Measurements from ENCODE around the gene PKP3. TPM values are rescaled to one million over a fixed set of nuclear protein-coding genes. Genes with fewer than 3 reads are reported as not detected.
"Not testable (repeated sequence)": the region's sequence is repeated elsewhere in the genome, so short reads cannot be mapped to it uniquely, and the experiment has no call there.

The PKP3 gene
- total RNA-seq, 2 experiments from 2014 or later, result not detected

GRCh38 chr11:385594-386351 lies 8.2 kb upstream of the PKP3 start:
- H3K27me3 Mint-ChIP-seq (ENCODE audit: low read depth), result peaks cover 3% of the 10 kb centered on the region
- H3K4me1 Mint-ChIP-seq (ENCODE audit: low read depth), result peaks cover 2% of the 10 kb centered on the region
- H3K4me3 Mint-ChIP-seq, result no peak overlapping the region
- H3K27ac Mint-ChIP-seq, result no peak overlapping the region
- CTCF ChIA-PET, result no interaction called here
- DNase-seq, result no peak
- intact Hi-C loops (cut with micrococcal nuclease), result no loop called here
- H3K9me3 Mint-ChIP-seq, result peaks cover 8% of the 10 kb centered on the region
- no peaks in the 10 kb centered on the region for H3K36me3 Mint-ChIP-seq (ENCODE audit: low read depth)

- Mint-ChIP-seq H3K4me3 (no peak overlapping the region), H3K4me1 (ENCODE audit: low read depth) (peaks cover 2% of the 10 kb centered on the region), H3K27me3 (ENCODE audit: low read depth) (peaks cover 3% of the 10 kb centered on the region), H3K36me3 (ENCODE audit: low read depth) (no peaks in the 10 kb centered on the region), H3K27ac (no peak overlapping the region), H3K9me3 (peaks cover 8% of the 10 kb centered on the region)
- no peak for DNase-seq
- intact Hi-C loops (cut with micrococcal nuclease), result no loop called here
- CTCF ChIA-PET, result no interaction called here
Observed at GRCh38 chr11:386483-386882, 7.5 kb upstream of the PKP3 start.

- intact Hi-C loops (cut with micrococcal nuclease), result no loop called here
- H3K36me3 Mint-ChIP-seq (ENCODE audit: low read depth), result no peaks in the 10 kb centered on the region
- no peak overlapping the region for H3K27ac Mint-ChIP-seq
- DNase-seq, result no peak
- peaks cover 8% of the 10 kb centered on the region for H3K9me3 Mint-ChIP-seq
- no peaks in the 10 kb centered on the region for H3K27me3 Mint-ChIP-seq (ENCODE audit: low read depth)
- H3K4me1 Mint-ChIP-seq (ENCODE audit: low read depth), result no peaks in the 10 kb centered on the region
- CTCF ChIA-PET, result interaction anchor here (1.2 kb wide), 1 partner anchor 10 kb away, joined by 3 read pairs; no protein-coding TSS in a partner anchor
- H3K4me3 Mint-ChIP-seq, result no peak overlapping the region
Observed at GRCh38 chr11:387193-387793, 6.7 kb upstream of the PKP3 start.

GRCh38 chr11:389369-389768 lies 4.6 kb upstream of the PKP3 start:
- CTCF ChIA-PET, result not testable (repeated sequence)

GRCh38 chr11:390175-390574 lies 3.8 kb upstream of the PKP3 start:
- Mint-ChIP-seq H3K36me3 (ENCODE audit: low read depth) (no peaks in the 10 kb centered on the region), H3K4me1 (ENCODE audit: low read depth) (no peaks in the 10 kb centered on the region), H3K9me3 (peaks cover 8% of the 10 kb centered on the region), H3K27me3 (ENCODE audit: low read depth) (no peaks in the 10 kb centered on the region), H3K4me3 (no peak overlapping the region), H3K27ac (no peak overlapping the region)
- CTCF ChIA-PET, result no interaction called here
- intact Hi-C loops (cut with micrococcal nuclease), result no loop called here
- DNase-seq, result no peak

More at GRCh38 chr11:389369-389768, 4.6 kb upstream of the PKP3 start:
- H3K4me1 Mint-ChIP-seq (ENCODE audit: low read depth); DNase-seq; intact Hi-C loops (cut with micrococcal nuclease); H3K27me3 Mint-ChIP-seq (ENCODE audit: low read depth); H3K4me3 Mint-ChIP-seq; H3K36me3 Mint-ChIP-seq (ENCODE audit: low read depth); H3K9me3 Mint-ChIP-seq; H3K27ac Mint-ChIP-seq: not testable (repeated sequence)

- CTCF ChIA-PET, result interaction anchor here (0.6 kb wide), 1 partner anchor 28 kb away, joined by 4 read pairs; no protein-coding TSS in a partner anchor
- H3K27me3 Mint-ChIP-seq (ENCODE audit: low read depth), result no peaks in the 10 kb centered on the region
Observed at GRCh38 chr11:391117-392017, 2.6 kb upstream of the PKP3 start.

GRCh38 chr11:392102-392777 lies 1.8 kb upstream of the PKP3 start:
- CTCF ChIA-PET, result interaction anchor here (0.6 kb wide), 1 partner anchor 29 kb away, joined by 4 read pairs; no protein-coding TSS in a partner anchor
- Mint-ChIP-seq H3K9me3 (peaks cover 2% of the 10 kb centered on the region), H3K27ac (no peak overlapping the region), H3K27me3 (ENCODE audit: low read depth) (no peaks in the 10 kb centered on the region), H3K4me1 (ENCODE audit: low read depth) (no peaks in the 10 kb centered on the region), H3K36me3 (ENCODE audit: low read depth) (no peaks in the 10 kb centered on the region), H3K4me3 (no peak overlapping the region)
- intact Hi-C loops (cut with micrococcal nuclease), result no loop called here
- DNase-seq, result no peak

More at GRCh38 chr11:391117-392017, 2.6 kb upstream of the PKP3 start:
- no peaks in the 10 kb centered on the region for H3K4me1 Mint-ChIP-seq (ENCODE audit: low read depth)
- H3K27ac Mint-ChIP-seq, result no peak overlapping the region
- peaks cover 8% of the 10 kb centered on the region for H3K9me3 Mint-ChIP-seq
- H3K4me3 Mint-ChIP-seq, result no peak overlapping the region
- no peak for DNase-seq
- intact Hi-C loops (cut with micrococcal nuclease), result no loop called here
- H3K36me3 Mint-ChIP-seq (ENCODE audit: low read depth), result no peaks in the 10 kb centered on the region

- no peak for DNase-seq
- no peaks in the 10 kb centered on the region for H3K9me3 Mint-ChIP-seq
- H3K36me3 Mint-ChIP-seq (ENCODE audit: low read depth), result no peaks in the 10 kb centered on the region
- H3K27me3 Mint-ChIP-seq (ENCODE audit: low read depth), result no peaks in the 10 kb centered on the region
- CTCF ChIA-PET, result no interaction called here
- intact Hi-C loops (cut with micrococcal nuclease), result no loop called here
- H3K4me1 Mint-ChIP-seq (ENCODE audit: low read depth), result peaks cover 3% of the 10 kb centered on the region
- H3K27ac Mint-ChIP-seq, result no peak overlapping the region
- no peak overlapping the region for H3K4me3 Mint-ChIP-seq
Observed at GRCh38 chr11:393219-394033, 583 bp upstream of the PKP3 start.

- Mint-ChIP-seq H3K9me3 (peaks cover 4% of the 10 kb centered on the region), H3K36me3 (ENCODE audit: low read depth) (no peaks in the 10 kb centered on the region), H3K27me3 (ENCODE audit: low read depth) (no peaks in the 10 kb centered on the region), H3K27ac (no peak overlapping the region), H3K4me3 (no peak overlapping the region), H3K4me1 (ENCODE audit: low read depth) (peaks cover 5% of the 10 kb centered on the region)
- intact Hi-C loops (cut with micrococcal nuclease), result no loop called here
- CTCF ChIA-PET, result no interaction called here
- no peak for DNase-seq
Observed at GRCh38 chr11:394858-395655, 1.0 kb downstream of the PKP3 start.

- intact Hi-C loops (cut with micrococcal nuclease), result no loop called here
- peaks cover 5% of the 10 kb centered on the region for H3K4me1 Mint-ChIP-seq (ENCODE audit: low read depth)
- CTCF ChIA-PET, result interaction anchor here (0.6 to 1.7 kb wide), 3 partner anchors 52 to 152 kb away, joined by 3 to 8 read pairs (median 6); no protein-coding TSS in a partner anchor
- no peak overlapping the region for H3K27ac Mint-ChIP-seq
- peaks cover 4% of the 10 kb centered on the region for H3K9me3 Mint-ChIP-seq
- no peak overlapping the region for H3K4me3 Mint-ChIP-seq
- no peak for DNase-seq
- no peaks in the 10 kb centered on the region for H3K36me3 Mint-ChIP-seq (ENCODE audit: low read depth)
- no peaks in the 10 kb centered on the region for H3K27me3 Mint-ChIP-seq (ENCODE audit: low read depth)
Observed at GRCh38 chr11:395866-396265, 1.9 kb downstream of the PKP3 start.

GRCh38 chr11:396511-396947 lies 2.5 kb downstream of the PKP3 start:
- CTCF ChIA-PET, result interaction anchor here (0.6 to 1.7 kb wide), 5 partner anchors 9 to 151 kb away, joined by 3 to 8 read pairs (median 6); no protein-coding TSS in a partner anchor
- H3K4me1 Mint-ChIP-seq (ENCODE audit: low read depth), result peaks cover 5% of the 10 kb centered on the region
- H3K27ac Mint-ChIP-seq, result no peak overlapping the region
- peaks cover 4% of the 10 kb centered on the region for H3K9me3 Mint-ChIP-seq
- no peak for DNase-seq
- no peaks in the 10 kb centered on the region for H3K27me3 Mint-ChIP-seq (ENCODE audit: low read depth)
- intact Hi-C loops (cut with micrococcal nuclease), result no loop called here
- H3K36me3 Mint-ChIP-seq (ENCODE audit: low read depth), result no peaks in the 10 kb centered on the region
- no peak overlapping the region for H3K4me3 Mint-ChIP-seq

Measured in activated naive CD4-positive, alpha-beta T cell treated with anti-CD3 and anti-CD28 coated beads for 36 hours (primary cell).